H1 (cell line): Measurements from ENCODE around the gene TNFRSF11A. TPM values are rescaled to one million over a fixed set of nuclear protein-coding genes. Genes with fewer than 3 reads are reported as not detected.

ENCODE experiments used
- polyA plus RNA-seq, 7 experiments: library from polyadenylated mRNA; depleted of rRNA in 3 of 7; stranded (reverse) in 5 of 7; unstranded in 2 of 7; fragments of >200 nt in 5 of 7; fragments of 200-250 nt in 2 of 7; gene quantifications; 1 replicate in 5 of 7; 2 replicates in 1 of 7; 4 replicates in 1 of 7; pipeline versions ENCODE4 v1.2.1 to v1.2.3, GENCODE V29; 2011 to 2013; ENCODE audit warnings: missing spikeins in 2 of 7, mixed read lengths in 2 of 7
- total RNA-seq: library from RNA; stranded (reverse); fragmentation: NEBNext Ultra II Directional; extraction: Animal tissue kit (Norgen Biotek cat#: 25700); gene quantifications from 2 replicates; pipeline ENCODE4 v1.2.1, GENCODE V29; 2021
- TF ChIP-seq, protein P1 (sequence below): fragments of 300-600 bp; sonication (generic); IDR thresholded peaks from 2 replicates; pipeline ENCODE4 v1.7.1; 2012; ENCODE audit warnings: low read length, moderate library complexity, mild to moderate bottlenecking, inconsistent platforms; ENCODE audit not compliant: insufficient replicate concordance

Gene TNFRSF11A
- total and polyA plus RNA-seq, 2 of the 8 experiments (the other 6 are each of a cell fraction or from before 2014, with no cell fraction given), result 8.7 to 10.6 TPM

DNA sequence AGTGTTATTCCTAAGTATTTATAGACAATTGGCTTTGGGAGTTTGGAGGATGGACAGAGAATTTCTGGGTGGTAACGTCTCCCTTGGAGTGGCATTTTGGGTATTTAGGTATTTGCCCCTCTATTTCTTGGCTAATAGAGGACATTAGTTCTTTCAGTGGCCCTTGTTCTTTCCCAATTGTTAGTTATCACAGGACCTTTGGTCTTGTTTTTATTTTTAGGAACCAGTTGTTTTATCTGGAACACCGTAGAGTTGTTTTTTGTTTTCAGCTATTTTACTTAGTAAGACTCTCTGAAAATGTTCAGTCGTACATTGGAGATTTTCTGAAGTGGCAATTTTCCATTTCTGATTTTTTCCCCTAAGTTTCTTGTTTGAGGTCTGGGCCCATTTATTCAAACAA, 40.5 kb upstream of the TNFRSF11A start (continued):
- TF ChIP-seq, protein P1, sequence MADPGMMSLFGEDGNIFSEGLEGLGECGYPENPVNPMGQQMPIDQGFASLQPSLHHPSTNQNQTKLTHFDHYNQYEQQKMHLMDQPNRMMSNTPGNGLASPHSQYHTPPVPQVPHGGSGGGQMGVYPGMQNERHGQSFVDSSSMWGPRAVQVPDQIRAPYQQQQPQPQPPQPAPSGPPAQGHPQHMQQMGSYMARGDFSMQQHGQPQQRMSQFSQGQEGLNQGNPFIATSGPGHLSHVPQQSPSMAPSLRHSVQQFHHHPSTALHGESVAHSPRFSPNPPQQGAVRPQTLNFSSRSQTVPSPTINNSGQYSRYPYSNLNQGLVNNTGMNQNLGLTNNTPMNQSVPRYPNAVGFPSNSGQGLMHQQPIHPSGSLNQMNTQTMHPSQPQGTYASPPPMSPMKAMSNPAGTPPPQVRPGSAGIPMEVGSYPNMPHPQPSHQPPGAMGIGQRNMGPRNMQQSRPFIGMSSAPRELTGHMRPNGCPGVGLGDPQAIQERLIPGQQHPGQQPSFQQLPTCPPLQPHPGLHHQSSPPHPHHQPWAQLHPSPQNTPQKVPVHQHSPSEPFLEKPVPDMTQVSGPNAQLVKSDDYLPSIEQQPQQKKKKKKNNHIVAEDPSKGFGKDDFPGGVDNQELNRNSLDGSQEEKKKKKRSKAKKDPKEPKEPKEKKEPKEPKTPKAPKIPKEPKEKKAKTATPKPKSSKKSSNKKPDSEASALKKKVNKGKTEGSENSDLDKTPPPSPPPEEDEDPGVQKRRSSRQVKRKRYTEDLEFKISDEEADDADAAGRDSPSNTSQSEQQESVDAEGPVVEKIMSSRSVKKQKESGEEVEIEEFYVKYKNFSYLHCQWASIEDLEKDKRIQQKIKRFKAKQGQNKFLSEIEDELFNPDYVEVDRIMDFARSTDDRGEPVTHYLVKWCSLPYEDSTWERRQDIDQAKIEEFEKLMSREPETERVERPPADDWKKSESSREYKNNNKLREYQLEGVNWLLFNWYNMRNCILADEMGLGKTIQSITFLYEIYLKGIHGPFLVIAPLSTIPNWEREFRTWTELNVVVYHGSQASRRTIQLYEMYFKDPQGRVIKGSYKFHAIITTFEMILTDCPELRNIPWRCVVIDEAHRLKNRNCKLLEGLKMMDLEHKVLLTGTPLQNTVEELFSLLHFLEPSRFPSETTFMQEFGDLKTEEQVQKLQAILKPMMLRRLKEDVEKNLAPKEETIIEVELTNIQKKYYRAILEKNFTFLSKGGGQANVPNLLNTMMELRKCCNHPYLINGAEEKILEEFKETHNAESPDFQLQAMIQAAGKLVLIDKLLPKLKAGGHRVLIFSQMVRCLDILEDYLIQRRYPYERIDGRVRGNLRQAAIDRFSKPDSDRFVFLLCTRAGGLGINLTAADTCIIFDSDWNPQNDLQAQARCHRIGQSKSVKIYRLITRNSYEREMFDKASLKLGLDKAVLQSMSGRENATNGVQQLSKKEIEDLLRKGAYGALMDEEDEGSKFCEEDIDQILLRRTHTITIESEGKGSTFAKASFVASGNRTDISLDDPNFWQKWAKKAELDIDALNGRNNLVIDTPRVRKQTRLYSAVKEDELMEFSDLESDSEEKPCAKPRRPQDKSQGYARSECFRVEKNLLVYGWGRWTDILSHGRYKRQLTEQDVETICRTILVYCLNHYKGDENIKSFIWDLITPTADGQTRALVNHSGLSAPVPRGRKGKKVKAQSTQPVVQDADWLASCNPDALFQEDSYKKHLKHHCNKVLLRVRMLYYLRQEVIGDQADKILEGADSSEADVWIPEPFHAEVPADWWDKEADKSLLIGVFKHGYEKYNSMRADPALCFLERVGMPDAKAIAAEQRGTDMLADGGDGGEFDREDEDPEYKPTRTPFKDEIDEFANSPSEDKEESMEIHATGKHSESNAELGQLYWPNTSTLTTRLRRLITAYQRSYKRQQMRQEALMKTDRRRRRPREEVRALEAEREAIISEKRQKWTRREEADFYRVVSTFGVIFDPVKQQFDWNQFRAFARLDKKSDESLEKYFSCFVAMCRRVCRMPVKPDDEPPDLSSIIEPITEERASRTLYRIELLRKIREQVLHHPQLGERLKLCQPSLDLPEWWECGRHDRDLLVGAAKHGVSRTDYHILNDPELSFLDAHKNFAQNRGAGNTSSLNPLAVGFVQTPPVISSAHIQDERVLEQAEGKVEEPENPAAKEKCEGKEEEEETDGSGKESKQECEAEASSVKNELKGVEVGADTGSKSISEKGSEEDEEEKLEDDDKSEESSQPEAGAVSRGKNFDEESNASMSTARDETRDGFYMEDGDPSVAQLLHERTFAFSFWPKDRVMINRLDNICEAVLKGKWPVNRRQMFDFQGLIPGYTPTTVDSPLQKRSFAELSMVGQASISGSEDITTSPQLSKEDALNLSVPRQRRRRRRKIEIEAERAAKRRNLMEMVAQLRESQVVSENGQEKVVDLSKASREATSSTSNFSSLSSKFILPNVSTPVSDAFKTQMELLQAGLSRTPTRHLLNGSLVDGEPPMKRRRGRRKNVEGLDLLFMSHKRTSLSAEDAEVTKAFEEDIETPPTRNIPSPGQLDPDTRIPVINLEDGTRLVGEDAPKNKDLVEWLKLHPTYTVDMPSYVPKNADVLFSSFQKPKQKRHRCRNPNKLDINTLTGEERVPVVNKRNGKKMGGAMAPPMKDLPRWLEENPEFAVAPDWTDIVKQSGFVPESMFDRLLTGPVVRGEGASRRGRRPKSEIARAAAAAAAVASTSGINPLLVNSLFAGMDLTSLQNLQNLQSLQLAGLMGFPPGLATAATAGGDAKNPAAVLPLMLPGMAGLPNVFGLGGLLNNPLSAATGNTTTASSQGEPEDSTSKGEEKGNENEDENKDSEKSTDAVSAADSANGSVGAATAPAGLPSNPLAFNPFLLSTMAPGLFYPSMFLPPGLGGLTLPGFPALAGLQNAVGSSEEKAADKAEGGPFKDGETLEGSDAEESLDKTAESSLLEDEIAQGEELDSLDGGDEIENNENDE, result no peak
